GM12878 (cell line): ENCODE results near the gene NT5C3A. TPM values are rescaled to one million over a fixed set of nuclear protein-coding genes. Genes with fewer than 3 reads are reported as not detected.

ENCODE experiments used
- ATAC-seq: fragments of 200-7000 bp; cut with Tn5 transposase; 3 replicates; pipeline ENCODE4 v1.9.1; 2020; ENCODE audit warnings: mild to moderate bottlenecking, moderate library complexity
- BruUV-seq: library from RNA; stranded (reverse); fragments of 400-500 nt; replicated peaks from 2 replicates; lab custom pipeline; 2021; lab: Mats Ljungman, UMichigan
- CTCF ChIA-PET: fragments of 300-600 bp; sonication (Branson Sonifier 250); formaldehyde crosslinking; extraction: SDS; loops from one replicate; lab custom pipeline; 2021; ENCODE audit warnings: inconsistent platforms; lab: Yijun Ruan, JAX
- POLR2A ChIA-PET: fragments of 350-600 bp; formaldehyde crosslinking; extraction: SDS; loops from one replicate; lab custom pipeline; 2021; ENCODE audit warnings: inconsistent platforms; lab: Charles Lee
- RAD21 ChIA-PET: fragments of 300-600 bp; sonication (Branson Sonifier 250); formaldehyde crosslinking; loops from one replicate; lab custom pipeline; 2023; ENCODE audit warnings: antibody characterized with exemption; ENCODE audit not compliant: unreplicated experiment; lab: Charles Lee
- SMC1A ChIA-PET: fragments of 300-600 bp; sonication (Branson Sonifier 250); formaldehyde crosslinking; loops from one replicate; lab custom pipeline; 2023; ENCODE audit not compliant: unreplicated experiment, uncharacterized antibody; lab: Charles Lee
- DNase-seq: peaks from one replicate; pipeline ENCODE4 v3.0.0-alpha.2; 2011; ENCODE audit warnings: low read depth, low spot score
- FAIRE-seq: peaks from 3 replicates; lab custom pipeline; 2011; peaks lifted over from hg19 to GRCh38; lab: Jason Lieb, UNC
- H2AFZ ChIP-seq: 2 replicates; pipeline ENCODE4 v1.6.0; 2011; ENCODE audit warnings: low read depth, low read length, control low read depth; ENCODE audit not compliant: control insufficient read depth
- H3K27ac ChIP-seq: 2 replicates; pipeline ENCODE4 v1.5.1; 2011; ENCODE audit warnings: control low read depth; ENCODE audit not compliant: control insufficient read depth, insufficient read depth
- H3K27me3 ChIP-seq, 2 experiments: replicated peaks in 1 of 2; 2 replicates each; pipeline versions ENCODE4 v1.6.0 to v1.6.1; 2011; ENCODE audit warnings: low read length in 1 of 2; ENCODE audit not compliant: control insufficient read depth in 2 of 2, insufficient read depth in 2 of 2
- H3K36me3 ChIP-seq, 2 experiments: 2 replicates each; pipeline ENCODE4 v1.5.1; 2011; ENCODE audit warnings: low read length in 1 of 2; ENCODE audit not compliant: control insufficient read depth in 2 of 2, insufficient read depth in 2 of 2
- H3K4me1 ChIP-seq: 2 replicates; pipeline ENCODE4 v1.6.1; 2011; ENCODE audit warnings: mild to moderate bottlenecking, low read length, moderate library complexity, mixed read lengths; ENCODE audit not compliant: control insufficient read depth, insufficient read depth
- H3K4me2 ChIP-seq: 2 replicates; pipeline ENCODE4 v1.6.0; 2011; ENCODE audit warnings: control low read depth; ENCODE audit not compliant: control insufficient read depth, insufficient read depth
- H3K4me3 ChIP-seq: fragments of 200-600 bp; sonication (generic); 2 replicates; pipeline ENCODE4 v1.5.1; 2016
- H3K79me2 ChIP-seq: 2 replicates; pipeline ENCODE4 v1.6.0; 2011; ENCODE audit warnings: low read length; ENCODE audit not compliant: control insufficient read depth, insufficient read depth
- H3K9ac ChIP-seq: 2 replicates; pipeline ENCODE4 v1.8.0; 2011; ENCODE audit warnings: low read length, control low read depth, mixed read lengths; ENCODE audit not compliant: control insufficient read depth, insufficient read depth
- H3K9me3 ChIP-seq: replicated peaks from 3 replicates; pipeline ENCODE4 v1.5.1; 2011; ENCODE audit warnings: mild to moderate bottlenecking, low read length; ENCODE audit not compliant: control insufficient read depth, insufficient read depth
- H4K20me1 ChIP-seq: 2 replicates; pipeline ENCODE4 v1.6.0; 2011; ENCODE audit not compliant: control insufficient read depth, insufficient read depth
- CBX5 ChIP-seq: sonication (generic); IDR thresholded peaks from 2 replicates; pipeline ENCODE4 v1.6.1; 2016; ENCODE audit warnings: low read depth, moderate library complexity, mild to moderate bottlenecking, inconsistent platforms
- CHD4 ChIP-seq: fragments of 200-600 bp; sonication (generic); IDR thresholded peaks from 2 replicates; pipeline ENCODE4 v1.6.1; 2016; ENCODE audit warnings: mild to moderate bottlenecking
- MEF2A ChIP-seq: IDR thresholded peaks from 2 replicates; pipeline ENCODE4 v1.6.1; 2011; ENCODE audit warnings: low read depth, mild to moderate bottlenecking, low read length, moderate library complexity; ENCODE audit not compliant: insufficient read depth
- SIX5 ChIP-seq: IDR thresholded peaks from 2 replicates; pipeline ENCODE4 v1.6.1; 2011; ENCODE audit warnings: mild to moderate bottlenecking, low read depth, low read length, moderate library complexity; ENCODE audit not compliant: severe bottlenecking
- SUZ12 ChIP-seq: fragments of 200-600 bp; sonication (generic); IDR thresholded peaks from one replicate; pipeline ENCODE4 v1.6.1; 2018; ENCODE audit warnings: antibody characterized with exemption, mild to moderate bottlenecking; ENCODE audit not compliant: unreplicated experiment
- TCF12 ChIP-seq: IDR thresholded peaks from 2 replicates; pipeline ENCODE4 v1.6.1; 2011; ENCODE audit warnings: low read depth, mild to moderate bottlenecking, low read length
- WGBS: methylation state at CpG from one replicate; pipeline ENCODE4 v1.1.6; 2016; ENCODE audit warnings: low lambda C conversion rate; ENCODE audit not compliant: insufficient replicate concordance, insufficient coverage; ENCODE audit errors: missing lambda C conversion rate; 5-methylcytosine and 5-hydroxymethylcytosine counted together
- in situ Hi-C: fragments of 300-500 bp; cut with MboI; formaldehyde crosslinking; loops from 9 replicates; pipeline ENCODE4 v1.14.3; 2018; ENCODE audit warnings: mixed read lengths
- intact Hi-C: fragments of 100-400 bp; cut with micrococcal nuclease; formaldehyde crosslinking; loops from one replicate; pipeline ENCODE4 v1.14.2; 2022; ENCODE audit not compliant: unreplicated experiment
- polyA plus RNA-seq, 11 experiments: library from polyadenylated mRNA; depleted of rRNA in 4 of 11; unstranded in 6 of 11; stranded (reverse) in 5 of 11; fragments of >200 nt; fragmentation: Nextera tagmentation in 4 of 11; fragmentation: Illumina TruSeq in 1 of 11; extraction: Ambion mirVana in 4 of 11; extraction: Trizol in 1 of 11; gene quantifications; 1 replicate in 1 of 11; 2 replicates in 10 of 11; pipeline versions ENCODE4 v1.2.1 to v1.2.3, GENCODE V29; 2011 to 2016; ENCODE audit warnings: inconsistent platforms in 2 of 11, missing spikeins in 2 of 11, low read depth in 1 of 11
- total RNA-seq, 4 experiments: library from RNA; depleted of rRNA in 3 of 4; stranded (reverse); fragments of >200 nt in 3 of 4; fragmentation: Illumina TruSeq in 1 of 4; extraction: Trizol in 1 of 4; gene quantifications; 2 replicates each; pipeline versions ENCODE4 v1.2.1 to v1.2.3, GENCODE V29; 2013 to 2021
- TF ChIP-seq, protein P1 (sequence below): IDR thresholded peaks from 2 replicates; pipeline ENCODE4 v1.6.1; 2011; ENCODE audit warnings: mild to moderate bottlenecking, low read depth, low read length, moderate library complexity; ENCODE audit not compliant: insufficient replicate concordance
- TF ChIP-seq, protein P2 (sequence below): fragments of 450-650 bp; formaldehyde crosslinking; IDR thresholded peaks from 2 replicates; pipeline ENCODE4 v1.5.0; 2022; ENCODE audit warnings: mild to moderate bottlenecking, missing genetic modification characterization
- TF ChIP-seq, protein P3 (sequence below): fragments of 450-650 bp; IDR thresholded peaks from 2 replicates; pipeline ENCODE4 v1.6.1; 2017; ENCODE audit warnings: mild to moderate bottlenecking, moderate library complexity

The NT5C3A gene
- total and polyA plus RNA-seq, 10 of the 15 experiments (the other 5 are each of a cell fraction or from before 2014, with no cell fraction given), result 53.0 to 111 (median 71.4) TPM

- intact Hi-C loops (loop anchor here (2.0 to 10.0 kb wide), 4 partner anchors 46 to 344 kb away; partner anchors contain the start of genes FKBP9, KBTBD2 and NT5C3A), in situ Hi-C loops (loop anchor here (10.0 kb wide), 1 partner anchor 414 kb away; no protein-coding TSS in a partner anchor)
- Histone ChIP-seq H3K36me3 (no peaks in the 10 kb centered on the region; a peak in 1 of 4 replicates), H3K27me3 (no peaks in the 10 kb centered on the region; a peak in 1 of 4 replicates), H3K4me1 (peaks cover 11% of the 10 kb centered on the region; the same call in 1 of the 2 replicates), H3K27ac (peak within 1 kb of the TSS; percentile 45), H3K4me3 (peak within 1 kb of the TSS; percentile 96), H2AFZ (peak within 1 kb of the TSS; percentile 76), H3K9me3 (no peaks in the 10 kb centered on the region), H4K20me1 (0 out of 2 replicates have a peak, but pooled peaks cover 2% of the 10 kb centered on the region), H3K9ac (peak within 1 kb of the TSS; percentile 74), H3K4me2 (peak within 1 kb of the TSS; percentile 100), H3K79me2 (peaks cover 32% of the 10 kb centered on the region)
- DNase-seq (no peak), ATAC-seq (peak; percentile 89), FAIRE-seq (no peak)
- SMC1A ChIA-PET, result interaction anchor here (1.0 to 3.2 kb wide), 11 partner anchors 20 to 416 kb away, joined by 3 to 51 read pairs (median 11); partner anchors contain the start of genes BBS9, KBTBD2 and NT5C3A
- RAD21 ChIA-PET, result interaction anchor here (1.1 to 3.3 kb wide), 13 partner anchors 20 to 309 kb away, joined by 3 to 30 read pairs (median 9); partner anchors contain the start of genes BBS9, KBTBD2 and NT5C3A
- CTCF ChIA-PET, result interaction anchor here (0.8 to 4.4 kb wide), 21 partner anchors 12 to 623 kb away, joined by 3 to 95 read pairs (median 6); partner anchors contain the start of gene NT5C3A
- POLR2A ChIA-PET, result interaction anchor here (0.9 to 2.5 kb wide), 4 partner anchors 21 to 57 kb away, joined by 3 to 11 read pairs (median 6); partner anchors contain the start of gene NT5C3A
- 2% methylated on average over 41 of the region's 100 CpGs for WGBS
- no TSS peak for BruUV-seq
- TF ChIP-seq, protein P1, sequence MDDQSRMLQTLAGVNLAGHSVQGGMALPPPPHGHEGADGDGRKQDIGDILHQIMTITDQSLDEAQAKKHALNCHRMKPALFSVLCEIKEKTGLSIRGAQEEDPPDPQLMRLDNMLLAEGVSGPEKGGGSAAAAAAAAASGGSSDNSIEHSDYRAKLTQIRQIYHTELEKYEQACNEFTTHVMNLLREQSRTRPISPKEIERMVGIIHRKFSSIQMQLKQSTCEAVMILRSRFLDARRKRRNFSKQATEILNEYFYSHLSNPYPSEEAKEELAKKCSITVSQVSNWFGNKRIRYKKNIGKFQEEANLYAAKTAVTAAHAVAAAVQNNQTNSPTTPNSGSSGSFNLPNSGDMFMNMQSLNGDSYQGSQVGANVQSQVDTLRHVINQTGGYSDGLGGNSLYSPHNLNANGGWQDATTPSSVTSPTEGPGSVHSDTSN, result no peak
- 0 out of 2 replicates have a peak, but pooled peaks have one; percentile 33 for TF ChIP-seq TCF12
- TF ChIP-seq SIX5, result peak; percentile 43
- TF ChIP-seq, protein P2, sequence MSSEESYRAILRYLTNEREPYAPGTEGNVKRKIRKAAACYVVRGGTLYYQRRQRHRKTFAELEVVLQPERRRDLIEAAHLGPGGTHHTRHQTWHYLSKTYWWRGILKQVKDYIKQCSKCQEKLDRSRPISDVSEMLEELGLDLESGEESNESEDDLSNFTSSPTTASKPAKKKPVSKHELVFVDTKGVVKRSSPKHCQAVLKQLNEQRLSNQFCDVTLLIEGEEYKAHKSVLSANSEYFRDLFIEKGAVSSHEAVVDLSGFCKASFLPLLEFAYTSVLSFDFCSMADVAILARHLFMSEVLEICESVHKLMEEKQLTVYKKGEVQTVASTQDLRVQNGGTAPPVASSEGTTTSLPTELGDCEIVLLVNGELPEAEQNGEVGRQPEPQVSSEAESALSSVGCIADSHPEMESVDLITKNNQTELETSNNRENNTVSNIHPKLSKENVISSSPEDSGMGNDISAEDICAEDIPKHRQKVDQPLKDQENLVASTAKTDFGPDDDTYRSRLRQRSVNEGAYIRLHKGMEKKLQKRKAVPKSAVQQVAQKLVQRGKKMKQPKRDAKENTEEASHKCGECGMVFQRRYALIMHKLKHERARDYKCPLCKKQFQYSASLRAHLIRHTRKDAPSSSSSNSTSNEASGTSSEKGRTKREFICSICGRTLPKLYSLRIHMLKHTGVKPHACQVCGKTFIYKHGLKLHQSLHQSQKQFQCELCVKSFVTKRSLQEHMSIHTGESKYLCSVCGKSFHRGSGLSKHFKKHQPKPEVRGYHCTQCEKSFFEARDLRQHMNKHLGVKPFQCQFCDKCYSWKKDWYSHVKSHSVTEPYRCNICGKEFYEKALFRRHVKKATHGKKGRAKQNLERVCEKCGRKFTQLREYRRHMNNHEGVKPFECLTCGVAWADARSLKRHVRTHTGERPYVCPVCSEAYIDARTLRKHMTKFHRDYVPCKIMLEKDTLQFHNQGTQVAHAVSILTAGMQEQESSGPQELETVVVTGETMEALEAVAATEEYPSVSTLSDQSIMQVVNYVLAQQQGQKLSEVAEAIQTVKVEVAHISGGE (CRISPR knock-in tag), result no peak
- no peak for TF ChIP-seq SUZ12
- no peak for TF ChIP-seq MEF2A
- no peak for TF ChIP-seq CHD4
- TF ChIP-seq, protein P3, sequence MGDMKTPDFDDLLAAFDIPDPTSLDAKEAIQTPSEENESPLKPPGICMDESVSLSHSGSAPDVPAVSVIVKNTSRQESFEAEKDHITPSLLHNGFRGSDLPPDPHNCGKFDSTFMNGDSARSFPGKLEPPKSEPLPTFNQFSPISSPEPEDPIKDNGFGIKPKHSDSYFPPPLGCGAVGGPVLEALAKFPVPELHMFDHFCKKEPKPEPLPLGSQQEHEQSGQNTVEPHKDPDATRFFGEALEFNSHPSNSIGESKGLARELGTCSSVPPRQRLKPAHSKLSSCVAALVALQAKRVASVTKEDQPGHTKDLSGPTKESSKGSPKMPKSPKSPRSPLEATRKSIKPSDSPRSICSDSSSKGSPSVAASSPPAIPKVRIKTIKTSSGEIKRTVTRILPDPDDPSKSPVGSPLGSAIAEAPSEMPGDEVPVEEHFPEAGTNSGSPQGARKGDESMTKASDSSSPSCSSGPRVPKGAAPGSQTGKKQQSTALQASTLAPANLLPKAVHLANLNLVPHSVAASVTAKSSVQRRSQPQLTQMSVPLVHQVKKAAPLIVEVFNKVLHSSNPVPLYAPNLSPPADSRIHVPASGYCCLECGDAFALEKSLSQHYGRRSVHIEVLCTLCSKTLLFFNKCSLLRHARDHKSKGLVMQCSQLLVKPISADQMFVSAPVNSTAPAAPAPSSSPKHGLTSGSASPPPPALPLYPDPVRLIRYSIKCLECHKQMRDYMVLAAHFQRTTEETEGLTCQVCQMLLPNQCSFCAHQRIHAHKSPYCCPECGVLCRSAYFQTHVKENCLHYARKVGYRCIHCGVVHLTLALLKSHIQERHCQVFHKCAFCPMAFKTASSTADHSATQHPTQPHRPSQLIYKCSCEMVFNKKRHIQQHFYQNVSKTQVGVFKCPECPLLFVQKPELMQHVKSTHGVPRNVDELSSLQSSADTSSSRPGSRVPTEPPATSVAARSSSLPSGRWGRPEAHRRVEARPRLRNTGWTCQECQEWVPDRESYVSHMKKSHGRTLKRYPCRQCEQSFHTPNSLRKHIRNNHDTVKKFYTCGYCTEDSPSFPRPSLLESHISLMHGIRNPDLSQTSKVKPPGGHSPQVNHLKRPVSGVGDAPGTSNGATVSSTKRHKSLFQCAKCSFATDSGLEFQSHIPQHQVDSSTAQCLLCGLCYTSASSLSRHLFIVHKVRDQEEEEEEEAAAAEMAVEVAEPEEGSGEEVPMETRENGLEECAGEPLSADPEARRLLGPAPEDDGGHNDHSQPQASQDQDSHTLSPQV, result no peak
- 0 out of 2 replicates have a peak, but pooled peaks have one; percentile 63 for TF ChIP-seq CBX5
These were observed 46.6 kb upstream of the NT5C3A start, which contains the start of gene RP9 for GRCh38 chr7:33109005-33109757. TSS of gene RP9 (minus strand) at chr7:33109404. CDS start at chr7:33109372, 32 bp downstream.
